HG03196 (cell line): ENCODE measurements around the gene LRRC47.
A peak's percentile ranks its signal among the peaks of the same experiment; 100 is the strongest.
"Not testable (repeated sequence)": the region's sequence is repeated elsewhere in the genome, so short reads cannot be mapped to it uniquely, and the experiment has no call there.

Experiments
- ATAC-seq: cut with Tn5 transposase; IDR thresholded peaks from one replicate; pipeline ENCODE4 v1.9.1; 2021; ENCODE audit not compliant: unreplicated experiment

LRRC47 gene

GRCh38 chr1:3748316-3748900 lies 47.9 kb downstream of the LRRC47 start:
- not testable (repeated sequence) for ATAC-seq

GRCh38 chr1:3747903-3748302 lies 48.4 kb downstream of the LRRC47 start:
- no peak for ATAC-seq

GRCh38 chr1:3747522-3747848 lies 48.8 kb downstream of the LRRC47 start:
- ATAC-seq, result no peak

GRCh38 chr1:3746830-3747521 lies 49.3 kb downstream of the LRRC47 start:
- ATAC-seq, result peak; percentile 76

- ATAC-seq, result no peak
Observed at GRCh38 chr1:3746389-3746829, 49.9 kb downstream of the LRRC47 start.

GRCh38 chr1:3745590-3746381 lies 50.5 kb downstream of the LRRC47 start:
- ATAC-seq, result no peak

- no peak for ATAC-seq
Observed at GRCh38 chr1:3745071-3745470, 51.2 kb downstream of the LRRC47 start.

- ATAC-seq, result no peak
Observed at GRCh38 chr1:3744646-3745045, 51.7 kb downstream of the LRRC47 start.

GRCh38 chr1:3743826-3744225 lies 52.5 kb downstream of the LRRC47 start:
- no peak for ATAC-seq

- no peak for ATAC-seq
Observed at GRCh38 chr1:3743421-3743820, 52.9 kb downstream of the LRRC47 start.

- ATAC-seq, result no peak
Observed at GRCh38 chr1:3742439-3743298, 53.6 kb downstream of the LRRC47 start.

- ATAC-seq, result no peak
Observed at GRCh38 chr1:3741566-3742438, 54.5 kb downstream of the LRRC47 start.

- no peak for ATAC-seq
Observed at GRCh38 chr1:3740752-3741151, 55.5 kb downstream of the LRRC47 start.

GRCh38 chr1:3740042-3740441 lies 56.3 kb downstream of the LRRC47 start:
- no peak for ATAC-seq

- no peak for ATAC-seq
Observed at GRCh38 chr1:3738943-3739342, 57.4 kb downstream of the LRRC47 start.

- ATAC-seq, result no peak
Observed at GRCh38 chr1:3736708-3737107, 59.6 kb downstream of the LRRC47 start.

- ATAC-seq, result no peak
Observed at GRCh38 chr1:3736131-3736561, 60.2 kb downstream of the LRRC47 start.

GRCh38 chr1:3735688-3736087 lies 60.6 kb downstream of the LRRC47 start:
- no peak for ATAC-seq

- ATAC-seq, result no peak
Observed at GRCh38 chr1:3735027-3735681, 61.1 kb downstream of the LRRC47 start.

GRCh38 chr1:3734602-3735001 lies 61.7 kb downstream of the LRRC47 start:
- no peak for ATAC-seq
